HEK293 (cell line): Measurements from ENCODE around the gene HSDL1.

ENCODE experiments used
- CTCF ChIA-PET: fragments of 350-600 bp; formaldehyde crosslinking; extraction: SDS; loops from one replicate; lab custom pipeline; 2021; ENCODE audit warnings: antibody characterized with exemption; lab: Yijun Ruan, JAX
- POLR2A ChIA-PET: fragments of 300-600 bp; formaldehyde crosslinking; extraction: SDS; loops from one replicate; lab custom pipeline; 2020; ENCODE audit warnings: antibody characterized with exemption, inconsistent platforms; lab: Yijun Ruan, JAX
- H3K27ac ChIP-seq: fragments of 200-500 bp; sonication (Bioruptor generic); 2 replicates; pipeline ENCODE4 v1.5.1; 2014; ENCODE audit warnings: low read depth, low read length, control low read depth, inconsistent platforms; ENCODE audit errors: extremely low read depth
- H3K36me3 ChIP-seq, 2 experiments: fragments of 200-500 bp in 1 of 2; sonication (Bioruptor generic) in 1 of 2; 1 replicate in 1 of 2; 2 replicates in 1 of 2; pipeline ENCODE4 v1.5.1; 2014 to 2017; ENCODE audit warnings: inconsistent platforms in 2 of 2, low read length in 2 of 2; ENCODE audit not compliant: control insufficient read depth in 2 of 2, insufficient read depth in 1 of 2
- H3K4me1 ChIP-seq: fragments of 200-500 bp; sonication (Bioruptor generic); 2 replicates; pipeline ENCODE4 v1.5.1; 2014; ENCODE audit warnings: mild to moderate bottlenecking, low read length, inconsistent platforms; ENCODE audit not compliant: control insufficient read depth, insufficient read depth
- H3K4me3 ChIP-seq: 2 replicates; pipeline ENCODE4 v1.5.1; 2011; ENCODE audit warnings: low read depth, mild to moderate bottlenecking, control low read depth, low read length, moderate library complexity
- H3K9me3 ChIP-seq: fragments of 200-500 bp; sonication (Bioruptor generic); 2 replicates; pipeline ENCODE4 v1.5.1; 2014; ENCODE audit warnings: low read depth, low read length, inconsistent platforms; ENCODE audit not compliant: control insufficient read depth, insufficient read depth
- SP7 ChIP-seq: fragments of 450-650 bp; formaldehyde crosslinking; IDR thresholded peaks from 2 replicates; pipeline ENCODE4 v1.5.1; 2016; ENCODE audit warnings: missing biosample characterization, missing genetic modification characterization
- ZNF174 ChIP-seq: fragments of 450-650 bp; formaldehyde crosslinking; IDR thresholded peaks from 2 replicates; pipeline ENCODE4 v1.5.0; 2017; ENCODE audit warnings: missing biosample characterization, mild to moderate bottlenecking, missing genetic modification characterization
- ZNF202 ChIP-seq: fragments of 450-650 bp; formaldehyde crosslinking; IDR thresholded peaks from 2 replicates; pipeline ENCODE4 v1.5.1; 2016; ENCODE audit warnings: missing biosample characterization, missing genetic modification characterization, borderline replicate concordance
- ZNF248 ChIP-seq: fragments of 450-650 bp; formaldehyde crosslinking; IDR thresholded peaks from 2 replicates; pipeline ENCODE4 v1.5.1; 2017; ENCODE audit warnings: missing biosample characterization, missing genetic modification characterization
- ZNF266 ChIP-seq: fragments of 450-650 bp; formaldehyde crosslinking; IDR thresholded peaks from 2 replicates; pipeline ENCODE4 v1.5.1; 2016; ENCODE audit warnings: missing biosample characterization, missing genetic modification characterization, low read depth
- ZNF311 ChIP-seq: fragments of 450-650 bp; formaldehyde crosslinking; IDR thresholded peaks from 2 replicates; pipeline ENCODE4 v1.5.1; 2017; ENCODE audit warnings: missing biosample characterization, missing genetic modification characterization, borderline replicate concordance
- ZNF354C ChIP-seq: fragments of 450-650 bp; formaldehyde crosslinking; IDR thresholded peaks from 2 replicates; pipeline ENCODE4 v1.5.1; 2016; ENCODE audit warnings: missing biosample characterization, missing genetic modification characterization, low read depth, borderline replicate concordance
- ZNF549 ChIP-seq: fragments of 450-650 bp; IDR thresholded peaks from 2 replicates; pipeline ENCODE4 v1.5.1; 2018; ENCODE audit warnings: missing biosample characterization, missing genetic modification characterization, mild to moderate bottlenecking, inconsistent platforms, moderate library complexity
- ZNF558 ChIP-seq: fragments of 450-650 bp; formaldehyde crosslinking; IDR thresholded peaks from 2 replicates; pipeline ENCODE4 v1.5.1; 2016; ENCODE audit warnings: missing biosample characterization, missing genetic modification characterization
- ZNF561 ChIP-seq: fragments of 450-650 bp; IDR thresholded peaks from 2 replicates; pipeline ENCODE4 v1.5.1; 2018; ENCODE audit warnings: missing biosample characterization, missing genetic modification characterization, borderline replicate concordance
- ZNF610 ChIP-seq: fragments of 450-650 bp; formaldehyde crosslinking; IDR thresholded peaks from 2 replicates; pipeline ENCODE4 v1.5.1; 2016; ENCODE audit warnings: missing biosample characterization, missing genetic modification characterization, borderline replicate concordance
- ZNF658 ChIP-seq: fragments of 450-650 bp; formaldehyde crosslinking; IDR thresholded peaks from 2 replicates; pipeline ENCODE4; 2016; ENCODE audit warnings: missing biosample characterization, missing genetic modification characterization
- ZNF664 ChIP-seq: fragments of 450-650 bp; formaldehyde crosslinking; IDR thresholded peaks from 2 replicates; pipeline ENCODE4 v1.5.1; 2016; ENCODE audit warnings: missing biosample characterization, missing genetic modification characterization
- ZNF792 ChIP-seq: fragments of 450-650 bp; formaldehyde crosslinking; IDR thresholded peaks from 2 replicates; pipeline ENCODE4 v1.5.1; 2016; ENCODE audit warnings: missing biosample characterization, missing genetic modification characterization
- TF ChIP-seq, protein P1 (sequence below): fragments of 450-650 bp; formaldehyde crosslinking; IDR thresholded peaks from 2 replicates; pipeline ENCODE4 v1.5.1; 2016; ENCODE audit warnings: missing biosample characterization, missing genetic modification characterization
- TF ChIP-seq, protein P2 (sequence below): fragments of 450-650 bp; formaldehyde crosslinking; IDR thresholded peaks from 2 replicates; pipeline ENCODE4 v1.5.0; 2017; ENCODE audit warnings: missing biosample characterization, missing genetic modification characterization, borderline replicate concordance
- TF ChIP-seq, protein P3 (sequence below): fragments of 450-650 bp; formaldehyde crosslinking; IDR thresholded peaks from 2 replicates; pipeline ENCODE4 v1.5.1; 2016; ENCODE audit warnings: missing biosample characterization, missing genetic modification characterization
- TF ChIP-seq, protein P4 (sequence below): fragments of 450-650 bp; formaldehyde crosslinking; IDR thresholded peaks from 2 replicates; pipeline ENCODE4 v1.5.1; 2016; ENCODE audit warnings: missing biosample characterization, missing genetic modification characterization
- TF ChIP-seq, protein P5 (sequence below): fragments of 450-650 bp; formaldehyde crosslinking; IDR thresholded peaks from 2 replicates; pipeline ENCODE4 v1.5.1; 2016; ENCODE audit warnings: missing biosample characterization, missing genetic modification characterization
- TF ChIP-seq, protein P6 (sequence below): sonication (generic); formaldehyde crosslinking; IDR thresholded peaks from 2 replicates; pipeline ENCODE4 v1.8.1; 2022; ENCODE audit warnings: mild to moderate bottlenecking, moderate library complexity, missing genetic modification reagents

The HSDL1 gene

DNA sequence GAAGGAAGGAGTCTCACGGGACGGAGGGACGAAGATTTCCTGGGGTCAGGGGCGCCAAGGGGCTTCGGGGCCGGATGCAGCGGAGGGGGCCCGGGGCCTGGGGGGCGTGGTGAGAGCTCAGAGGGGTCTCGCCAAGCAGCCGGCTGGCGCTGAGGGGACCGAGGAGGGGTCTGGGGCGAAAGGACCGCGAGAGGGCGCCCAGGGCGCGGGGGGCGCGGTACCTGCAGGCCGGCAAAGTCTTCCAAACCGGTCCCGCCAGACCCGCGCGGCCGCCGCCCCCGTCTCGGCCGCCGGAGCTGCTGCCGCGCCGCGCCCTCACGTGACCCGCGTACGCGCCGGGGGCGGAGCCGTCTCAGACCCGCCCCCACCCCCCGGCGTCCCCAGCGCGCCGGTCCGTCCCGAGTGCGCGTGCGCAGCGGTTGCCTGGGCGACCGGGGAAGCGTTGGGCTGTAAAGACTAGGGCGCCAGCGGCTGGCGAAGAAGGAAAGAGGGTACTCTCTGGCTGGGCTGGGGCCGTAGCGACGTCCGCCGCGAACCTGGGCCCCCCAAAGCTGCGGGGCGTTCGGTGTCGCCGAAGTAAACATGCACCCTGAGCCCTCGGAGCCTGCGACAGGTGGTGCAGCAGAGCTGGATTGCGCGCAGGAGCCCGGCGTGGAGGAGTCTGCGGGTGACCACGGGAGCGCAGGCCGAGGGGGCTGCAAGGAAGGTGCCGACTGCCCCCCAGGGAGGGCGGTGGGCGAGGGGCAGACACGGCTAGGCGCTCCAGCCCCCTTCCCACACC lies at the start of gene HSDL1, which contains the start of gene DNAAF1 (continued):
- TF ChIP-seq, protein P1, sequence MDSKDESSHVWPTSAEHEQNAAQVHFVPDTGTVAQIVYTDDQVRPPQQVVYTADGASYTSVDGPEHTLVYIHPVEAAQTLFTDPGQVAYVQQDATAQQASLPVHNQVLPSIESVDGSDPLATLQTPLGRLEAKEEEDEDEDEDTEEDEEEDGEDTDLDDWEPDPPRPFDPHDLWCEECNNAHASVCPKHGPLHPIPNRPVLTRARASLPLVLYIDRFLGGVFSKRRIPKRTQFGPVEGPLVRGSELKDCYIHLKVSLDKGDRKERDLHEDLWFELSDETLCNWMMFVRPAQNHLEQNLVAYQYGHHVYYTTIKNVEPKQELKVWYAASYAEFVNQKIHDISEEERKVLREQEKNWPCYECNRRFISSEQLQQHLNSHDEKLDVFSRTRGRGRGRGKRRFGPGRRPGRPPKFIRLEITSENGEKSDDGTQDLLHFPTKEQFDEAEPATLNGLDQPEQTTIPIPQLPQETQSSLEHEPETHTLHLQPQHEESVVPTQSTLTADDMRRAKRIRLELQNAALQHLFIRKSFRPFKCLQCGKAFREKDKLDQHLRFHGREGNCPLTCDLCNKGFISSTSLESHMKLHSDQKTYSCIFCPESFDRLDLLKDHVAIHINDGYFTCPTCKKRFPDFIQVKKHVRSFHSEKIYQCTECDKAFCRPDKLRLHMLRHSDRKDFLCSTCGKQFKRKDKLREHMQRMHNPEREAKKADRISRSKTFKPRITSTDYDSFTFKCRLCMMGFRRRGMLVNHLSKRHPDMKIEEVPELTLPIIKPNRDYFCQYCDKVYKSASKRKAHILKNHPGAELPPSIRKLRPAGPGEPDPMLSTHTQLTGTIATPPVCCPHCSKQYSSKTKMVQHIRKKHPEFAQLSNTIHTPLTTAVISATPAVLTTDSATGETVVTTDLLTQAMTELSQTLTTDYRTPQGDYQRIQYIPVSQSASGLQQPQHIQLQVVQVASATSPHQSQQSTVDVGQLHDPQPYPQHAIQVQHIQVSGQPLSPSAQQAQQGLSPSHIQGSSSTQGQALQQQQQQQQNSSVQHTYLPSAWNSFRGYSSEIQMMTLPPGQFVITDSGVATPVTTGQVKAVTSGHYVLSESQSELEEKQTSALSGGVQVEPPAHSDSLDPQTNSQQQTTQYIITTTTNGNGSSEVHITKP = no peak
- no peak for TF ChIP-seq ZNF311 (tag by site-specific recombination)
- TF ChIP-seq ZNF549 = no peak
- no peak for TF ChIP-seq ZNF658 (tag by site-specific recombination)
- TF ChIP-seq ZNF202 (tag by site-specific recombination) = no peak
- TF ChIP-seq, protein P2, sequence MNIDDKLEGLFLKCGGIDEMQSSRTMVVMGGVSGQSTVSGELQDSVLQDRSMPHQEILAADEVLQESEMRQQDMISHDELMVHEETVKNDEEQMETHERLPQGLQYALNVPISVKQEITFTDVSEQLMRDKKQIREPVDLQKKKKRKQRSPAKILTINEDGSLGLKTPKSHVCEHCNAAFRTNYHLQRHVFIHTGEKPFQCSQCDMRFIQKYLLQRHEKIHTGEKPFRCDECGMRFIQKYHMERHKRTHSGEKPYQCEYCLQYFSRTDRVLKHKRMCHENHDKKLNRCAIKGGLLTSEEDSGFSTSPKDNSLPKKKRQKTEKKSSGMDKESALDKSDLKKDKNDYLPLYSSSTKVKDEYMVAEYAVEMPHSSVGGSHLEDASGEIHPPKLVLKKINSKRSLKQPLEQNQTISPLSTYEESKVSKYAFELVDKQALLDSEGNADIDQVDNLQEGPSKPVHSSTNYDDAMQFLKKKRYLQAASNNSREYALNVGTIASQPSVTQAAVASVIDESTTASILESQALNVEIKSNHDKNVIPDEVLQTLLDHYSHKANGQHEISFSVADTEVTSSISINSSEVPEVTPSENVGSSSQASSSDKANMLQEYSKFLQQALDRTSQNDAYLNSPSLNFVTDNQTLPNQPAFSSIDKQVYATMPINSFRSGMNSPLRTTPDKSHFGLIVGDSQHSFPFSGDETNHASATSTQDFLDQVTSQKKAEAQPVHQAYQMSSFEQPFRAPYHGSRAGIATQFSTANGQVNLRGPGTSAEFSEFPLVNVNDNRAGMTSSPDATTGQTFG (tag by site-specific recombination) = no peak
- TF ChIP-seq, all 188 proteins: peak for 15

DNA sequence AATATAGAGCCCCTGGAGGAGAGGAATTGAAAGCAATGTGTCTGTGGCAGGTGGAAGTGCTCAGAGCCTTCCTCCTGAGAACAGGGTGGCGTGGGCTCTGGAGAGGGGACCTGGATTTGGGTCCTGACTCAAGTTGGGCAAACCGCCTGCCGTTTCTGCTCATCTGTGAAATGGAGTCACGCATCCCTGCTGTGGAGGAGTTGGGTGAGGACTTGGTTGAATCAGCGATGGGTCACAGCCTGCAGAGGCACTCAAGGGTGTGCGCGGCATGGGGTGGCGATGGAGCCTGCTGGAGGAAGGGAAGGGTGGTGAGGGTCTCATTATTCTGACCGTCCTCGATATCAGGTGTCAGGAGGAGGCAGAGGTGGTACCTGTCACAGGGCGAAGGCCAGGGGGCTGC lies 49.0 kb upstream of the HSDL1 start:
- no peak for TF ChIP-seq ZNF792 (tag by site-specific recombination)
- no peak for TF ChIP-seq SP7
- Histone ChIP-seq H3K4me1 (no peaks in the 10 kb centered on the region), H3K9me3 (no peaks in the 10 kb centered on the region), H3K36me3 (no peaks in the 10 kb centered on the region), H3K27ac (no peak overlapping the region), H3K4me3 (no peak overlapping the region)
- ChIA-PET POLR2A (no interaction called here), CTCF (no interaction called here)

DNA sequence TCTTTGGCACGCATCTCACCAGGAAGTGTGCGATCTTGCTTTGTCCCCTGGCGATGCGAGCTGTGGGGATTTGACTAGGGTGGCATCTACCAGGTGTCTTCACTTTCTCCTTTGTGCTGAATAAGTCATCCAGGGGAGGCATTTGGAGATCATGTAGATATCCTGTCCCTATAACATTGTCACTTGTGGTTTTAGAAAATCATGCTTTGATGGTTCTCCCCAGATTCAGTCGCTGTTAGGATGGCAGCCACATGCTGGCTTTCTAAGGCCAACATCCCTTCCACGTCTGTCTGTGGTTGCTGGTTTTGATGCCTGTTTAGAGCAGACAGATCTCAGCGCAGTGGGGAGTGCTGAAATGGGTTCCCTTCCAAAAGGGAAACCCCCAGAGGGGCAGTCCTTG lies 48.5 kb upstream of the HSDL1 start:
- Histone ChIP-seq H3K27ac (no peak overlapping the region), H3K4me1 (no peaks in the 10 kb centered on the region), H3K36me3 (no peaks in the 10 kb centered on the region), H3K4me3 (no peak overlapping the region), H3K9me3 (no peaks in the 10 kb centered on the region)
- POLR2A ChIA-PET = no interaction called here
- CTCF ChIA-PET = no interaction called here
- TF ChIP-seq, protein P3, sequence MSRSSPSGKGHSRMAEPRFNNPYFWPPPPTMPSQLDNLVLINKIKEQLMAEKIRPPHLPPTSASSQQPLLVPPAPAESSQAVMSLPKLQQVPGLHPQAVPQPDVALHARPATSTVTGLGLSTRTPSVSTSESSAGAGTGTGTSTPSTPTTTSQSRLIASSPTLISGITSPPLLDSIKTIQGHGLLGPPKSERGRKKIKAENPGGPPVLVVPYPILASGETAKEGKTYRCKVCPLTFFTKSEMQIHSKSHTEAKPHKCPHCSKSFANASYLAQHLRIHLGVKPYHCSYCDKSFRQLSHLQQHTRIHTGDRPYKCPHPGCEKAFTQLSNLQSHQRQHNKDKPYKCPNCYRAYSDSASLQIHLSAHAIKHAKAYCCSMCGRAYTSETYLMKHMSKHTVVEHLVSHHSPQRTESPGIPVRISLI = no peak
- no peak for TF ChIP-seq ZNF248
- no peak for TF ChIP-seq ZNF664 (tag by site-specific recombination)
- TF ChIP-seq ZNF610 (tag by site-specific recombination) = no peak
- TF ChIP-seq, protein P4, sequence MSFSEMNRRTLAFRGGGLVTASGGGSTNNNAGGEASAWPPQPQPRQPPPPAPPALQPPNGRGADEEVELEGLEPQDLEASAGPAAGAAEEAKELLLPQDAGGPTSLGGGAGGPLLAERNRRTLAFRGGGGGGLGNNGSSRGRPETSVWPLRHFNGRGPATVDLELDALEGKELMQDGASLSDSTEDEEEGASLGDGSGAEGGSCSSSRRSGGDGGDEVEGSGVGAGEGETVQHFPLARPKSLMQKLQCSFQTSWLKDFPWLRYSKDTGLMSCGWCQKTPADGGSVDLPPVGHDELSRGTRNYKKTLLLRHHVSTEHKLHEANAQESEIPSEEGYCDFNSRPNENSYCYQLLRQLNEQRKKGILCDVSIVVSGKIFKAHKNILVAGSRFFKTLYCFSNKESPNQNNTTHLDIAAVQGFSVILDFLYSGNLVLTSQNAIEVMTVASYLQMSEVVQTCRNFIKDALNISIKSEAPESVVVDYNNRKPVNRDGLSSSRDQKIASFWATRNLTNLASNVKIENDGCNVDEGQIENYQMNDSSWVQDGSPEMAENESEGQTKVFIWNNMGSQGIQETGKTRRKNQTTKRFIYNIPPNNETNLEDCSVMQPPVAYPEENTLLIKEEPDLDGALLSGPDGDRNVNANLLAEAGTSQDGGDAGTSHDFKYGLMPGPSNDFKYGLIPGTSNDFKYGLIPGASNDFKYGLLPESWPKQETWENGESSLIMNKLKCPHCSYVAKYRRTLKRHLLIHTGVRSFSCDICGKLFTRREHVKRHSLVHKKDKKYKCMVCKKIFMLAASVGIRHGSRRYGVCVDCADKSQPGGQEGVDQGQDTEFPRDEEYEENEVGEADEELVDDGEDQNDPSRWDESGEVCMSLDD (tag by site-specific recombination) = no peak
- TF ChIP-seq, protein P5, sequence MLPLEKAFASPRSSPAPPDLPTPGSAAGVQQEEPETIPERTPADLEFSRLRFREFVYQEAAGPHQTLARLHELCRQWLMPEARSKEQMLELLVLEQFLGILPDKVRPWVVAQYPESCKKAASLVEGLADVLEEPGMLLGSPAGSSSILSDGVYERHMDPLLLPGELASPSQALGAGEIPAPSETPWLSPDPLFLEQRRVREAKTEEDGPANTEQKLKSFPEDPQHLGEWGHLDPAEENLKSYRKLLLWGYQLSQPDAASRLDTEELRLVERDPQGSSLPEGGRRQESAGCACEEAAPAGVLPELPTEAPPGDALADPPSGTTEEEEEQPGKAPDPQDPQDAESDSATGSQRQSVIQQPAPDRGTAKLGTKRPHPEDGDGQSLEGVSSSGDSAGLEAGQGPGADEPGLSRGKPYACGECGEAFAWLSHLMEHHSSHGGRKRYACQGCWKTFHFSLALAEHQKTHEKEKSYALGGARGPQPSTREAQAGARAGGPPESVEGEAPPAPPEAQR (tag by site-specific recombination) = no peak
- TF ChIP-seq, protein P6, sequence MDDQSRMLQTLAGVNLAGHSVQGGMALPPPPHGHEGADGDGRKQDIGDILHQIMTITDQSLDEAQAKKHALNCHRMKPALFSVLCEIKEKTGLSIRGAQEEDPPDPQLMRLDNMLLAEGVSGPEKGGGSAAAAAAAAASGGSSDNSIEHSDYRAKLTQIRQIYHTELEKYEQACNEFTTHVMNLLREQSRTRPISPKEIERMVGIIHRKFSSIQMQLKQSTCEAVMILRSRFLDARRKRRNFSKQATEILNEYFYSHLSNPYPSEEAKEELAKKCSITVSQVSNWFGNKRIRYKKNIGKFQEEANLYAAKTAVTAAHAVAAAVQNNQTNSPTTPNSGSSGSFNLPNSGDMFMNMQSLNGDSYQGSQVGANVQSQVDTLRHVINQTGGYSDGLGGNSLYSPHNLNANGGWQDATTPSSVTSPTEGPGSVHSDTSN (CRISPR knock-in tag) = no peak
- no peak for TF ChIP-seq ZNF174 (tag by site-specific recombination)
- TF ChIP-seq ZNF266 (tag by site-specific recombination) = no peak
- no peak for TF ChIP-seq ZNF561
- no peak for TF ChIP-seq ZNF558 (tag by site-specific recombination)
- no peak for TF ChIP-seq ZNF354C (tag by site-specific recombination)
